SK-N-SH (cell line): ENCODE measurements around the gene KCNB1.

ENCODE experiments used
- EP300 ChIP-seq, 2 experiments: IDR thresholded peaks; 2 replicates each; pipeline versions ENCODE4 v1.4.0 to v1.6.1; 2012; ENCODE audit warnings: borderline replicate concordance in 1 of 2, low read depth in 1 of 2, low read length in 1 of 2
- EZH2phosphoT487 ChIP-seq: fragments of 200-600 bp; sonication (generic); IDR thresholded peaks from 2 replicates; pipeline ENCODE4 v1.6.1; 2017; ENCODE audit warnings: low read depth, mixed run types, mild to moderate bottlenecking, antibody characterized with exemption, moderate library complexity, borderline replicate concordance
- FOSL2 ChIP-seq: IDR thresholded peaks from 2 replicates; pipeline ENCODE4 v1.4.0; 2012; ENCODE audit warnings: low read depth, mild to moderate bottlenecking, moderate library complexity, borderline replicate concordance
- NFIC ChIP-seq: IDR thresholded peaks from 2 replicates; pipeline ENCODE4 v1.4.0; 2012; ENCODE audit warnings: borderline replicate concordance
- POLR2AphosphoS5 ChIP-seq: IDR thresholded peaks from 2 replicates; pipeline ENCODE4 v1.6.1; 2012; ENCODE audit warnings: low read depth, low read length
- RCOR1 ChIP-seq: fragments of 150-350 bp; IDR thresholded peaks from 2 replicates; pipeline ENCODE4 v1.6.1; 2017; ENCODE audit warnings: antibody characterized with exemption, low read length
- RFX5 ChIP-seq: IDR thresholded peaks from 2 replicates; pipeline ENCODE4 v1.6.1; 2012; ENCODE audit warnings: mild to moderate bottlenecking, improper control_type of control experiment, low read length
- SIN3A ChIP-seq: IDR thresholded peaks from 2 replicates; pipeline ENCODE4 v1.6.1; 2012; ENCODE audit warnings: low read depth, mild to moderate bottlenecking, low read length, moderate library complexity, borderline replicate concordance
- TF ChIP-seq, protein P1 (sequence below): fragments of 150-350 bp; IDR thresholded peaks from 2 replicates; pipeline ENCODE4 v1.6.1; 2017; ENCODE audit warnings: antibody characterized with exemption, low read length, low read depth, borderline replicate concordance
- TF ChIP-seq, protein P2 (sequence below): IDR thresholded peaks from 2 replicates; pipeline ENCODE4; 2012
- TF ChIP-seq, protein P3 (sequence below): IDR thresholded peaks from 2 replicates; pipeline ENCODE4 v1.4.0; 2012; ENCODE audit warnings: low read depth, borderline replicate concordance
- TF ChIP-seq, protein P4 (sequence below): IDR thresholded peaks from 2 replicates; pipeline ENCODE4 v1.6.1; 2012; ENCODE audit warnings: mild to moderate bottlenecking, low read depth, low read length, moderate library complexity

DNA sequence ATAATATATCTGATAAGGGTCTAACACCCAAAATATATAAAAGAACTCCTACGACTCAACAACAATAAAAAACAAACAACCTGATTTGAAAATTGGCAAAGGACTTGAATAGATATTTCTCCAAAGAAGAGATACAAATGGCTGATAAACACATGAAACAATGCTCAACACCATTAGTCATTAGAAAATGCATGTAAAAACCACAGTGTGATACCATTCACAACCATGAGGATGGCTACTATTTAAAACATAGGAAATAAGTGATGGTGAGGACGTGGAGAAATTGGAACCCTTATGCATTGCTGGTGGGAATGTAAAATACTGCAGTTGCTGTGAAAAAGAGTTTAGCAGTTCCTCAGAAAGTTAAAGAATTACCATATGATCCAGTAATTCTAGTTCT, 44.1 kb upstream of the KCNB1 start:
- TF ChIP-seq EP300 (IDR thresholded peaks at IDR 0.05; ENCODE audit: borderline replicate concordance in 1 of 2, low read depth in 1 of 2, low read length in 1 of 2) (no peak), POLR2AphosphoS5 (no peak), NFIC (no peak), SIN3A (no peak), RFX5 (no peak), EZH2phosphoT487 (no peak), RCOR1 (no peak), FOSL2 (no peak)
- TF ChIP-seq, protein P1, sequence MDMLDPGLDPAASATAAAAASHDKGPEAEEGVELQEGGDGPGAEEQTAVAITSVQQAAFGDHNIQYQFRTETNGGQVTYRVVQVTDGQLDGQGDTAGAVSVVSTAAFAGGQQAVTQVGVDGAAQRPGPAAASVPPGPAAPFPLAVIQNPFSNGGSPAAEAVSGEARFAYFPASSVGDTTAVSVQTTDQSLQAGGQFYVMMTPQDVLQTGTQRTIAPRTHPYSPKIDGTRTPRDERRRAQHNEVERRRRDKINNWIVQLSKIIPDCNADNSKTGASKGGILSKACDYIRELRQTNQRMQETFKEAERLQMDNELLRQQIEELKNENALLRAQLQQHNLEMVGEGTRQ = no peak
- TF ChIP-seq, protein P2, sequence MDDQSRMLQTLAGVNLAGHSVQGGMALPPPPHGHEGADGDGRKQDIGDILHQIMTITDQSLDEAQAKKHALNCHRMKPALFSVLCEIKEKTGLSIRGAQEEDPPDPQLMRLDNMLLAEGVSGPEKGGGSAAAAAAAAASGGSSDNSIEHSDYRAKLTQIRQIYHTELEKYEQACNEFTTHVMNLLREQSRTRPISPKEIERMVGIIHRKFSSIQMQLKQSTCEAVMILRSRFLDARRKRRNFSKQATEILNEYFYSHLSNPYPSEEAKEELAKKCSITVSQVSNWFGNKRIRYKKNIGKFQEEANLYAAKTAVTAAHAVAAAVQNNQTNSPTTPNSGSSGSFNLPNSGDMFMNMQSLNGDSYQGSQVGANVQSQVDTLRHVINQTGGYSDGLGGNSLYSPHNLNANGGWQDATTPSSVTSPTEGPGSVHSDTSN = no peak
- TF ChIP-seq, protein P3, sequence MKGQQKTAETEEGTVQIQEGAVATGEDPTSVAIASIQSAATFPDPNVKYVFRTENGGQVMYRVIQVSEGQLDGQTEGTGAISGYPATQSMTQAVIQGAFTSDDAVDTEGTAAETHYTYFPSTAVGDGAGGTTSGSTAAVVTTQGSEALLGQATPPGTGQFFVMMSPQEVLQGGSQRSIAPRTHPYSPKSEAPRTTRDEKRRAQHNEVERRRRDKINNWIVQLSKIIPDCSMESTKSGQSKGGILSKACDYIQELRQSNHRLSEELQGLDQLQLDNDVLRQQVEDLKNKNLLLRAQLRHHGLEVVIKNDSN = no peak
- TF ChIP-seq, protein P4, sequence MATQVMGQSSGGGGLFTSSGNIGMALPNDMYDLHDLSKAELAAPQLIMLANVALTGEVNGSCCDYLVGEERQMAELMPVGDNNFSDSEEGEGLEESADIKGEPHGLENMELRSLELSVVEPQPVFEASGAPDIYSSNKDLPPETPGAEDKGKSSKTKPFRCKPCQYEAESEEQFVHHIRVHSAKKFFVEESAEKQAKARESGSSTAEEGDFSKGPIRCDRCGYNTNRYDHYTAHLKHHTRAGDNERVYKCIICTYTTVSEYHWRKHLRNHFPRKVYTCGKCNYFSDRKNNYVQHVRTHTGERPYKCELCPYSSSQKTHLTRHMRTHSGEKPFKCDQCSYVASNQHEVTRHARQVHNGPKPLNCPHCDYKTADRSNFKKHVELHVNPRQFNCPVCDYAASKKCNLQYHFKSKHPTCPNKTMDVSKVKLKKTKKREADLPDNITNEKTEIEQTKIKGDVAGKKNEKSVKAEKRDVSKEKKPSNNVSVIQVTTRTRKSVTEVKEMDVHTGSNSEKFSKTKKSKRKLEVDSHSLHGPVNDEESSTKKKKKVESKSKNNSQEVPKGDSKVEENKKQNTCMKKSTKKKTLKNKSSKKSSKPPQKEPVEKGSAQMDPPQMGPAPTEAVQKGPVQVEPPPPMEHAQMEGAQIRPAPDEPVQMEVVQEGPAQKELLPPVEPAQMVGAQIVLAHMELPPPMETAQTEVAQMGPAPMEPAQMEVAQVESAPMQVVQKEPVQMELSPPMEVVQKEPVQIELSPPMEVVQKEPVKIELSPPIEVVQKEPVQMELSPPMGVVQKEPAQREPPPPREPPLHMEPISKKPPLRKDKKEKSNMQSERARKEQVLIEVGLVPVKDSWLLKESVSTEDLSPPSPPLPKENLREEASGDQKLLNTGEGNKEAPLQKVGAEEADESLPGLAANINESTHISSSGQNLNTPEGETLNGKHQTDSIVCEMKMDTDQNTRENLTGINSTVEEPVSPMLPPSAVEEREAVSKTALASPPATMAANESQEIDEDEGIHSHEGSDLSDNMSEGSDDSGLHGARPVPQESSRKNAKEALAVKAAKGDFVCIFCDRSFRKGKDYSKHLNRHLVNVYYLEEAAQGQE = no peak
